WTC11 (cell line): ENCODE results near the gene ZFYVE19. TPM values are rescaled to one million over a fixed set of nuclear protein-coding genes. Genes with fewer than 3 reads are reported as not detected.

ENCODE experiments used
- ATAC-seq: fragments of 200-7000 bp; cut with Tn5 transposase; 2 replicates; pipeline ENCODE4 v1.10.0; 2021; ENCODE audit warnings: mild to moderate bottlenecking, moderate library complexity
- CTCF ChIA-PET: fragments of 300-600 bp; sonication (Branson Sonifier 250); formaldehyde crosslinking; loops from one replicate; lab custom pipeline; 2021; ENCODE audit warnings: antibody characterized with exemption; lab: Charles Lee
- POLR2A ChIA-PET: fragments of 350-600 bp; sonication (Branson Sonifier 250); formaldehyde crosslinking; loops from one replicate; lab custom pipeline; 2021; ENCODE audit warnings: antibody characterized with exemption; lab: Charles Lee
- DNase-seq: peaks from one replicate; pipeline ENCODE4 v3.0.0; 2021; ENCODE audit warnings: low spot score
- H3K27ac Mint-ChIP-seq: 2 replicates; pipeline ENCODE4 v1.8.0; 2021; ENCODE audit warnings: mixed read lengths
- H3K27me3 Mint-ChIP-seq: 2 replicates; pipeline ENCODE4 v1.8.0; 2021; ENCODE audit warnings: low read depth, mild to moderate bottlenecking, moderate library complexity, mixed read lengths
- H3K36me3 Mint-ChIP-seq: 2 replicates; pipeline ENCODE4 v1.8.0; 2021; ENCODE audit warnings: mixed read lengths
- H3K4me1 Mint-ChIP-seq: 2 replicates; pipeline ENCODE4 v1.8.0; 2022; ENCODE audit warnings: mixed read lengths
- H3K4me3 Mint-ChIP-seq: 2 replicates; pipeline ENCODE4 v1.8.0; 2021; ENCODE audit warnings: mild to moderate bottlenecking, moderate library complexity, mixed read lengths
- H3K9me3 Mint-ChIP-seq: 2 replicates; pipeline ENCODE4 v1.8.0; 2021; ENCODE audit warnings: mixed read lengths
- AFF4 ChIP-seq: sonication (generic); formaldehyde crosslinking; IDR thresholded peaks from 2 replicates; pipeline ENCODE4 v1.8.1; 2023; ENCODE audit warnings: mild to moderate bottlenecking, missing genetic modification reagents, borderline replicate concordance
- FOXP1 ChIP-seq: sonication (generic); formaldehyde crosslinking; IDR thresholded peaks from 2 replicates; pipeline ENCODE4 v1.8.0; 2022; ENCODE audit warnings: missing genetic modification reagents, mild to moderate bottlenecking, moderate library complexity, borderline replicate concordance
- GRHL2 ChIP-seq: fragments of 250-450 bp; sonication (Bioruptor Pico); IDR thresholded peaks from 2 replicates; pipeline ENCODE4 v1.8.0; 2022; ENCODE audit warnings: mild to moderate bottlenecking, moderate library complexity; ENCODE audit not compliant: insufficient replicate concordance, severe bottlenecking
- IRF2 ChIP-seq: sonication (generic); formaldehyde crosslinking; IDR thresholded peaks from 2 replicates; pipeline ENCODE4 v1.8.0; 2022; ENCODE audit warnings: low read depth, missing genetic modification reagents, borderline replicate concordance
- MAX ChIP-seq: sonication (generic); formaldehyde crosslinking; IDR thresholded peaks from 2 replicates; pipeline ENCODE4 v1.8.0; 2022; ENCODE audit warnings: mild to moderate bottlenecking, missing genetic modification reagents
- MXD4 ChIP-seq: fragments of 250-450 bp; sonication (Bioruptor Pico); IDR thresholded peaks from 2 replicates; pipeline ENCODE4 v1.8.0; 2021; ENCODE audit warnings: mild to moderate bottlenecking, moderate library complexity, borderline replicate concordance
- NR2C2 ChIP-seq: sonication (generic); formaldehyde crosslinking; IDR thresholded peaks from 2 replicates; pipeline ENCODE4 v1.8.0; 2022; ENCODE audit warnings: mild to moderate bottlenecking, missing genetic modification reagents
- SOX15 ChIP-seq: fragments of 250-450 bp; sonication (Bioruptor Pico); IDR thresholded peaks from 2 replicates; pipeline ENCODE4 v1.9.0; 2021; ENCODE audit warnings: mild to moderate bottlenecking
- SP1 ChIP-seq: sonication (generic); formaldehyde crosslinking; conservative IDR thresholded peaks from 2 replicates; pipeline ENCODE4 v1.8.1; 2022; ENCODE audit warnings: missing genetic modification reagents
- TEAD4 ChIP-seq: sonication (generic); formaldehyde crosslinking; IDR thresholded peaks from 2 replicates; pipeline ENCODE4 v1.8.0; 2022; ENCODE audit warnings: mild to moderate bottlenecking, missing genetic modification reagents
- ZNF121 ChIP-seq: sonication (generic); formaldehyde crosslinking; IDR thresholded peaks from 2 replicates; pipeline ENCODE4 v1.8.0; 2023; ENCODE audit warnings: missing genetic modification reagents
- ZNF232 ChIP-seq: sonication (generic); formaldehyde crosslinking; IDR thresholded peaks from 2 replicates; pipeline ENCODE4 v1.8.0; 2022; ENCODE audit warnings: mild to moderate bottlenecking, missing genetic modification reagents
- ZNF263 ChIP-seq: sonication (generic); formaldehyde crosslinking; IDR thresholded peaks from 2 replicates; pipeline ENCODE4 v1.8.1; 2022; ENCODE audit warnings: low read depth, mild to moderate bottlenecking, moderate library complexity, missing genetic modification reagents
- ZNF423 ChIP-seq: fragments of 250-450 bp; sonication (Bioruptor Pico); IDR thresholded peaks from 2 replicates; pipeline ENCODE4 v2.1.2; 2022; ENCODE audit warnings: mild to moderate bottlenecking, moderate library complexity
- ZSCAN18 ChIP-seq: fragments of 250-450 bp; sonication (Bioruptor Pico); IDR thresholded peaks from 2 replicates; pipeline ENCODE4 v2.1.2; 2022; ENCODE audit warnings: mild to moderate bottlenecking, moderate library complexity
- total RNA-seq: library from RNA; stranded (reverse); gene quantifications from 3 replicates; pipeline ENCODE4 v1.2.3, GENCODE V29; 2021
- TF ChIP-seq, protein P1 (sequence below): sonication (generic); formaldehyde crosslinking; IDR thresholded peaks from 2 replicates; pipeline ENCODE4 v1.8.0; 2022; ENCODE audit warnings: mild to moderate bottlenecking, missing genetic modification reagents
- TF ChIP-seq, protein P2 (sequence below): sonication (generic); formaldehyde crosslinking; IDR thresholded peaks from 2 replicates; pipeline ENCODE4 v1.8.0; 2022; ENCODE audit warnings: missing genetic modification reagents
- TF ChIP-seq, protein P3 (sequence below): sonication (generic); formaldehyde crosslinking; IDR thresholded peaks from 2 replicates; pipeline ENCODE4 v1.8.1; 2023; ENCODE audit warnings: mild to moderate bottlenecking, missing genetic modification reagents

The ZFYVE19 gene
- total RNA-seq, 1 experiment from 2014 or later: 18.9 TPM

DNA sequence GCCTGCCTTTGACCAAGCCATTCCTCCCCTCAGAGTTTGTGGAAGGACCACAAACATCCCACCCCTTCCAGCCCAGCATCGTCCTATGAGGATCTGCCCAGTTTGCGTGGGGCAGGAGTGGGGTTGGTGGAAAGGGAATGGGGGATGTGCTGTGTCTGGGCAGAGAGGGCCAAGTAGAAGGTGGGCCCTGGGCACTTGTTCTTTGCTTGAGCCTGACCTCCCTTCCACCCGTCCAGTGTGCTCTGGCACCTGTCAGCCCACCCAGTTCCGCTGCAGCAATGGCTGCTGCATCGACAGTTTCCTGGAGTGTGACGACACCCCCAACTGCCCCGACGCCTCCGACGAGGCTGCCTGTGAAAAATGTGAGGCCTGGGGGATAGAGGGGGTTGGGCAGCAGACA lies 47.3 kb downstream of the ZFYVE19 start:
- H3K27ac Mint-ChIP-seq: no peak overlapping the region
- H3K36me3 Mint-ChIP-seq: peaks cover 49% of the 10 kb centered on the region
- CTCF ChIA-PET: interaction anchor here (1.6 to 10.0 kb wide), 2 partner anchors 35 to 42 kb away, joined by 3 to 500 read pairs; partner anchors contain the start of gene VPS18
- POLR2A ChIA-PET: no interaction called here
- peaks cover 17% of the 10 kb centered on the region for H3K4me1 Mint-ChIP-seq
- H3K9me3 Mint-ChIP-seq: no peaks in the 10 kb centered on the region
- H3K4me3 Mint-ChIP-seq: no peak overlapping the region
- TF ChIP-seq AFF4 (CRISPR knock-in tag) (no peak), NR2C2 (CRISPR knock-in tag) (no peak), GRHL2 (CRISPR knock-in tag) (no peak), SOX15 (no peak), ZNF263 (CRISPR knock-in tag) (no peak), SP1 (no peak), FOXP1 (no peak), MAX (CRISPR knock-in tag) (no peak), IRF2 (CRISPR knock-in tag) (no peak), ZSCAN18 (CRISPR knock-in tag) (no peak), ZNF232 (CRISPR knock-in tag) (no peak), TEAD4 (no peak), ZNF121 (CRISPR knock-in tag) (no peak), ZNF423 (CRISPR knock-in tag) (no peak), MXD4 (CRISPR knock-in tag) (no peak)
- TF ChIP-seq, protein P1, sequence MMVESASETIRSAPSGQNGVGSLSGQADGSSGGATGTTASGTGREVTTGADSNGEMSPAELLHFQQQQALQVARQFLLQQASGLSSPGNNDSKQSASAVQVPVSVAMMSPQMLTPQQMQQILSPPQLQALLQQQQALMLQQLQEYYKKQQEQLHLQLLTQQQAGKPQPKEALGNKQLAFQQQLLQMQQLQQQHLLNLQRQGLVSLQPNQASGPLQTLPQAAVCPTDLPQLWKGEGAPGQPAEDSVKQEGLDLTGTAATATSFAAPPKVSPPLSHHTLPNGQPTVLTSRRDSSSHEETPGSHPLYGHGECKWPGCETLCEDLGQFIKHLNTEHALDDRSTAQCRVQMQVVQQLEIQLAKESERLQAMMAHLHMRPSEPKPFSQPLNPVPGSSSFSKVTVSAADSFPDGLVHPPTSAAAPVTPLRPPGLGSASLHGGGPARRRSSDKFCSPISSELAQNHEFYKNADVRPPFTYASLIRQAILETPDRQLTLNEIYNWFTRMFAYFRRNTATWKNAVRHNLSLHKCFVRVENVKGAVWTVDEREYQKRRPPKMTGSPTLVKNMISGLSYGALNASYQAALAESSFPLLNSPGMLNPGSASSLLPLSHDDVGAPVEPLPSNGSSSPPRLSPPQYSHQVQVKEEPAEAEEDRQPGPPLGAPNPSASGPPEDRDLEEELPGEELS: no peak
- TF ChIP-seq, protein P2, sequence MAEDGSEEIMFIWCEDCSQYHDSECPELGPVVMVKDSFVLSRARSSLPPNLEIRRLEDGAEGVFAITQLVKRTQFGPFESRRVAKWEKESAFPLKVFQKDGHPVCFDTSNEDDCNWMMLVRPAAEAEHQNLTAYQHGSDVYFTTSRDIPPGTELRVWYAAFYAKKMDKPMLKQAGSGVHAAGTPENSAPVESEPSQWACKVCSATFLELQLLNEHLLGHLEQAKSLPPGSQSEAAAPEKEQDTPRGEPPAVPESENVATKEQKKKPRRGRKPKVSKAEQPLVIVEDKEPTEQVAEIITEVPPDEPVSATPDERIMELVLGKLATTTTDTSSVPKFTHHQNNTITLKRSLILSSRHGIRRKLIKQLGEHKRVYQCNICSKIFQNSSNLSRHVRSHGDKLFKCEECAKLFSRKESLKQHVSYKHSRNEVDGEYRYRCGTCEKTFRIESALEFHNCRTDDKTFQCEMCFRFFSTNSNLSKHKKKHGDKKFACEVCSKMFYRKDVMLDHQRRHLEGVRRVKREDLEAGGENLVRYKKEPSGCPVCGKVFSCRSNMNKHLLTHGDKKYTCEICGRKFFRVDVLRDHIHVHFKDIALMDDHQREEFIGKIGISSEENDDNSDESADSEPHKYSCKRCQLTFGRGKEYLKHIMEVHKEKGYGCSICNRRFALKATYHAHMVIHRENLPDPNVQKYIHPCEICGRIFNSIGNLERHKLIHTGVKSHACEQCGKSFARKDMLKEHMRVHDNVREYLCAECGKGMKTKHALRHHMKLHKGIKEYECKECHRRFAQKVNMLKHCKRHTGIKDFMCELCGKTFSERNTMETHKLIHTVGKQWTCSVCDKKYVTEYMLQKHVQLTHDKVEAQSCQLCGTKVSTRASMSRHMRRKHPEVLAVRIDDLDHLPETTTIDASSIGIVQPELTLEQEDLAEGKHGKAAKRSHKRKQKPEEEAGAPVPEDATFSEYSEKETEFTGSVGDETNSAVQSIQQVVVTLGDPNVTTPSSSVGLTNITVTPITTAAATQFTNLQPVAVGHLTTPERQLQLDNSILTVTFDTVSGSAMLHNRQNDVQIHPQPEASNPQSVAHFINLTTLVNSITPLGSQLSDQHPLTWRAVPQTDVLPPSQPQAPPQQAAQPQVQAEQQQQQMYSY: no peak
- TF ChIP-seq, protein P3, sequence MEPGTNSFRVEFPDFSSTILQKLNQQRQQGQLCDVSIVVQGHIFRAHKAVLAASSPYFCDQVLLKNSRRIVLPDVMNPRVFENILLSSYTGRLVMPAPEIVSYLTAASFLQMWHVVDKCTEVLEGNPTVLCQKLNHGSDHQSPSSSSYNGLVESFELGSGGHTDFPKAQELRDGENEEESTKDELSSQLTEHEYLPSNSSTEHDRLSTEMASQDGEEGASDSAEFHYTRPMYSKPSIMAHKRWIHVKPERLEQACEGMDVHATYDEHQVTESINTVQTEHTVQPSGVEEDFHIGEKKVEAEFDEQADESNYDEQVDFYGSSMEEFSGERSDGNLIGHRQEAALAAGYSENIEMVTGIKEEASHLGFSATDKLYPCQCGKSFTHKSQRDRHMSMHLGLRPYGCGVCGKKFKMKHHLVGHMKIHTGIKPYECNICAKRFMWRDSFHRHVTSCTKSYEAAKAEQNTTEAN (CRISPR knock-in tag): no peak
- ATAC-seq: no peak
- H3K27me3 Mint-ChIP-seq: no peaks in the 10 kb centered on the region
- no peak for DNase-seq
